Measurements from ENCODE around the gene THEMIS.
"Not testable (repeated sequence)": the region's sequence is repeated elsewhere in the genome, so short reads cannot be mapped to it uniquely, and the experiment has no call there.

Gene THEMIS

DNA sequence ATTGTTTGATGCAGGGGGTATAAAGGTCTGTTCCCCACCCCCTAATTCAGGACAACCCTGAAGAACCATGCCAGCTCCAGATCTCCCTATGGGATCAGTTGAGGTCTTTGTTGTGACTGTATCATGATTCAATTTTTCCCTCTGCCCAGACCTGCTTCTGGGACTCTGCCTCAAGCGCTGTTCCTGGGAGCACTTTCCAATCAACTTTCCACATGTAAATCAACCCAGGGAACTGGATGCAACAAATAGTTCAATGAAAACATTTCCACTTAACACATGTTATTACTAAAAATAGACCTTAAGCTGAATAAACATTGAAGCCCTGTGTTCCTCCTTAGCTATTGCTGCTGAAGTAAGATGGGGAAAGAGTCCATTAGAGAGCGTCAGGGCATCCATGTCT is 184.4 kb downstream of the THEMIS start:
- DNase-seq = no peak

- DNase-seq = no peak
Observed at GRCh38 chr6:127710668-127711067, 190.2 kb downstream of the THEMIS start.

GRCh38 chr6:127706216-127706615 is 194.6 kb downstream of the THEMIS start:
- DNase-seq = no peak

DNA sequence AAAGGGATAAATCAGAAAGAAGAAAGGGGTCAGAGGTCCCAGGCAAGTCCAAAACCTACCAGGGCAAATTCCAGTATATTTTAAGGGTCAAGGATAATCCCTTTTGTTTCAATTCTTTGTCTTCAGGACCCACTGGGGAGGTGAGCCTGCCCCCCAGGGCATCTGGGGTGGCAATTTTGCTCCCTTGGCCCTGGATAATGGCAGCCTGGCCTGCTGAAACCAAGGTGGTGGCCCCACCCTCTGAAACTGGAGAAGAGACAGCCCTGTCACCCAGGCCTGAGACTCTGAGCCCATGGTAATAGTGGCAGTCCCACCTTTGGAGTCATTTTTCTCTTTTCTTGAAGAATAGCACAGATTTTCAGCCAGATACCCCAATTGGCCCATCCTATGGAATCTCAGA is 205.8 kb downstream of the THEMIS start:
- no peak for DNase-seq

DNA sequence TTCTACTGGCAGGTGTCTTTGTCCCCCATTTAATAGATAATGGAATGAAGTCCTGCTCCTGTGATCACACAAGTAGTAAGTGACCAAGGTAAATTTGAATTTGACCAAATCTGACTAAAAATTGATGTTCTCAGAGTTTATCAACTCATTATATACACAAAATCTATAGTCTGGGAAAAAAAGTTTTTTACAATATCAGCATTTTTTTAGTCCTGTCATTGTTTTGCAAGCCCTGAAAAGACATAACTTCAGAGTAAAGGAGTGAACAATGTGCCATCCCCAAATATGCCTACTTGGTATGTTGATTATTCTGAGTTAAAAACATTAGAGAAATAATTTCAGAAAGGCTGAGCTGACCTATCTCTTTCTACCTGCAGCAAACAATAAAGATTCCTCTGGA is 209.7 kb downstream of the THEMIS start:
- no peak for DNase-seq

- no peak for DNase-seq
Observed at GRCh38 chr6:127690588-127690987, 210.3 kb downstream of the THEMIS start.

DNA sequence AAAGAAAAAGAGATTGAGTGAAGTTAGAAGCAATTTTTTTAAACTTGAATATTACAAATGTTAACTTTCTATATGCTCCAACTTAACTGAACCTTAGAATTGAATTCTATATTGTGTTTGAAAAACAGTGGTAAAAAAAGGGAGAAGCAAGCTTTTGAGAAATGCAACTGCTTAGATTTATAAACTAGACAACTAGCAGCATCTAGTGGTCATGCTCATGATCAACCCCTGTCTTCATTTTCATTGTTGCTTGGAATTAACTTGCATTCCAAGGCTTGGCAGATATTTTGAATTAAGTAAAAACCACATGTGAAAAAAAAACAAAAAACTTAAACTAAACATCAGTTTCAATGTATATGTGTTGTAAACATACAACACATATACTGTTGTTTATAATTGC is 210.8 kb downstream of the THEMIS start:
- DNase-seq = no peak

DNA sequence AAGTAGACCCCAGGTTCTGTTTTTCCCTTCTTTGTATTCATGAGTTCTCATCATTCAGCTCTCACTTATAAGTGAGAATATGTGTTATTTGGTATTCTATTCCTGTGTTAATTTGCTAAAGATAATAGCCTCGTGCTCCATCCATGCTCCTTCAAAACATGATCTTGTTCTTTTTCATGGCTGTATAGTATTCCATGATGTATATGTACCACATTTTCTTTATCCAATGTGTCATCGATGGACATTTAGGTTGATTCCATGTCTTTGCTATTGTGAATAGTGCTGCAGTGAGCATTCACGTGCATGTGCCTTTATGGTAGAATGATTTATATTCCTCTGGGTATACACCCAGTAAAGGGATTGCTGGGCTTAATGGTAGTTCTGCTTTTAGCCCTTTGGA is 213.4 kb downstream of the THEMIS start:
- not testable (repeated sequence) for DNase-seq

GRCh38 chr6:127686084-127686483 is 214.8 kb downstream of the THEMIS start:
- no peak for DNase-seq

- no peak for DNase-seq
Observed at GRCh38 chr6:127684501-127684900, 216.4 kb downstream of the THEMIS start.
